ENCODE measurements around the gene KCNE3.
"Not testable (repeated sequence)": the region's sequence is repeated elsewhere in the genome, so short reads cannot be mapped to it uniquely, and the experiment has no call there.

KCNE3 gene

GRCh38 chr11:74438681-74439080 is 28.7 kb downstream of the KCNE3 start:
- no peak for DNase-seq

- no peak for DNase-seq
Measured at GRCh38 chr11:74437441-74438042, 29.8 kb downstream of the KCNE3 start.

- DNase-seq, result no peak
Measured at GRCh38 chr11:74434528-74434927, 32.8 kb downstream of the KCNE3 start.

- DNase-seq, result no peak
Measured at GRCh38 chr11:74429205-74429604, 38.1 kb downstream of the KCNE3 start.

- DNase-seq, result no peak
Measured at GRCh38 chr11:74427384-74427886, 39.9 kb downstream of the KCNE3 start.

- no peak for DNase-seq
Measured at GRCh38 chr11:74425100-74425499, 42.2 kb downstream of the KCNE3 start.

- DNase-seq, result no peak
Measured at GRCh38 chr11:74418509-74418895, 48.8 kb downstream of the KCNE3 start.

- no peak for DNase-seq
Measured at GRCh38 chr11:74417860-74418508, 49.4 kb downstream of the KCNE3 start.

GRCh38 chr11:74417379-74417804 is 50.0 kb downstream of the KCNE3 start:
- no peak for DNase-seq

- DNase-seq, result not testable (repeated sequence)
Measured at GRCh38 chr11:74416974-74417373, 50.4 kb downstream of the KCNE3 start.

- no peak for DNase-seq
Measured at GRCh38 chr11:74412733-74413359, 54.5 kb downstream of the KCNE3 start.

- DNase-seq, result no peak
Measured at GRCh38 chr11:74412321-74412720, 55.0 kb downstream of the KCNE3 start.

- DNase-seq, result no peak
Measured at GRCh38 chr11:74409633-74410032, 57.7 kb downstream of the KCNE3 start.
